ENCODE measurements around the gene TCN2.
"Not testable (repeated sequence)": the region's sequence is repeated elsewhere in the genome, so short reads cannot be mapped to it uniquely, and the experiment has no call there.

Gene TCN2

GRCh38 chr22:30648825-30649224 lies 41.9 kb downstream of the TCN2 start:
- DNase-seq (ENCODE audit: low read depth): no peak

- peak; percentile 48 for DNase-seq (ENCODE audit: low read depth)
Observed at GRCh38 chr22:30649430-30650007, 42.5 kb downstream of the TCN2 start.

DNA sequence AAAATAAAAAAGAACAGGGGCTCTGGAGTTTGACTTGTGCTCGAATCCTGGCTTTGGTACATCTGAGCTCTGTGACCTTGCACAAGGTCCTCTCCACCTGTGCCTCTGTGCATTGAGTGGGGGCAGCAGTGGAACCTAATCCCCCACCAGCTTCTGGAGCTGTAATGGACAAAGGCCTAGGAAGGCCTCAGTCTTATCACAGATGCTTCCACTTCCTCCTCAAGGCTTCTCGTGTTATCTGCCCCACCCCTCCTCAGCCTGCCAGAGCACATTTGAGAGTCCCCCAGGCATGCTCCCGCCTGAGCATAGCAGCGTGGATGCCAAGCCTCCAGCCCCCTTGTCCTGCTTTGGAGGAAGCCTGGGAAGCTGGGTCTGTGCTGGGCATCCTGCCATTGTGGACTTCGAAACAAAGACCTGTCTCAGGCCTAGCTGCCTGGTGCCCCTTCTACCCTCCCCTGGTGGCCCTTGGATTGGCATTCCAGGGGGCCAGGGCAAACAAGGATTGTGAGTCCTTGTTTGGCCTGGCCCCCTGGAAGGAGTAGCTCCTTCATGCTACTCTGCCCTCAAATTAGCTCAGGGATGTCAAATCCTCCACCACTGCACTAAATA lies 43.6 kb downstream of the TCN2 start:
- DNase-seq (ENCODE audit: low read depth): no peak

- DNase-seq (ENCODE audit: low read depth): no peak
Observed at GRCh38 chr22:30652852-30653251, 45.9 kb downstream of the TCN2 start.

DNA sequence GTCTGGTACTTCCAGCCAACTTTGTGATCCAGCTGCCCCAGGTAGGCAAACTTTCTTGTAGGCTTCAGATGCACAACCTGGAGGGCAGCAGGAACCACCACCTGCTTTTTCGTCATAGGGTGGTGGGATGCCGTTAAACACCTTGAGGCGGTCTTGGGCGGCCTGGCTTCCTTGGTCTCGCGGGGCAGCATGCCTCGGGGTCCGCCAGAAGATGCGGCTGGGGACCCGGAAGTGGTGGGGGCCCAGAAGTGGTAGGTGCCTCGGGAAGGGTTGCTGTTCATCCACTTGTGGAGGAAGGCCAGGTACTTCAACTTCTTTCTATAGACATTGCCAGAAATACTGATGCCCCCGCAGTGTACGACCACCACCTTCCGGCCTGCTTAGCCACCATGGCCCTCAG lies 47.4 kb downstream of the TCN2 start:
- DNase-seq (ENCODE audit: low read depth): no peak

- no peak for DNase-seq (ENCODE audit: low read depth)
Observed at GRCh38 chr22:30655532-30655931, 48.6 kb downstream of the TCN2 start.

DNA sequence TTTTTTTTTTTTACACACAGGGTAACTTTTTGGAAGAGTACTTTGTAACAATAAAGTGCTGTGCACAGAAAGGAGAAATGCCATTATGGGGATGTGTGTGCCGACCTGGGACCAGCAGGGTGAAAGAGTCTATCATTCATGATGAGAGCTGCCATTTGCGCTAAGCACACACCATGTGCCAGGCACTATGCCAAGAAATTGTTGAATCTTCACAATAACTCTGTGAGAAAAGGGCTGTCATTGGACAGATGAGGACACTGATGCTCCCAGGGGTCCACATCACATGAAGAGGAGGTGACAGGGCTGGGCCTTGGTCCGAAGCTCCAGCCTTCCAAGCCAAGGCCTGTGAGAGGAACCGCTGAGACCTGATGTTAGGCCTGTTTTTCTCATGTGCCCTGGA lies 55.1 kb downstream of the TCN2 start:
- DNase-seq (ENCODE audit: low read depth): no peak

- DNase-seq (ENCODE audit: low read depth): no peak
Observed at GRCh38 chr22:30664798-30665197, 57.8 kb downstream of the TCN2 start.

GRCh38 chr22:30665266-30665665 lies 58.3 kb downstream of the TCN2 start:
- DNase-seq (ENCODE audit: low read depth): no peak

GRCh38 chr22:30665786-30666185 lies 58.8 kb downstream of the TCN2 start:
- DNase-seq (ENCODE audit: low read depth): no peak

GRCh38 chr22:30667107-30667493 lies 60.1 kb downstream of the TCN2 start:
- DNase-seq (ENCODE audit: low read depth): no peak

DNA sequence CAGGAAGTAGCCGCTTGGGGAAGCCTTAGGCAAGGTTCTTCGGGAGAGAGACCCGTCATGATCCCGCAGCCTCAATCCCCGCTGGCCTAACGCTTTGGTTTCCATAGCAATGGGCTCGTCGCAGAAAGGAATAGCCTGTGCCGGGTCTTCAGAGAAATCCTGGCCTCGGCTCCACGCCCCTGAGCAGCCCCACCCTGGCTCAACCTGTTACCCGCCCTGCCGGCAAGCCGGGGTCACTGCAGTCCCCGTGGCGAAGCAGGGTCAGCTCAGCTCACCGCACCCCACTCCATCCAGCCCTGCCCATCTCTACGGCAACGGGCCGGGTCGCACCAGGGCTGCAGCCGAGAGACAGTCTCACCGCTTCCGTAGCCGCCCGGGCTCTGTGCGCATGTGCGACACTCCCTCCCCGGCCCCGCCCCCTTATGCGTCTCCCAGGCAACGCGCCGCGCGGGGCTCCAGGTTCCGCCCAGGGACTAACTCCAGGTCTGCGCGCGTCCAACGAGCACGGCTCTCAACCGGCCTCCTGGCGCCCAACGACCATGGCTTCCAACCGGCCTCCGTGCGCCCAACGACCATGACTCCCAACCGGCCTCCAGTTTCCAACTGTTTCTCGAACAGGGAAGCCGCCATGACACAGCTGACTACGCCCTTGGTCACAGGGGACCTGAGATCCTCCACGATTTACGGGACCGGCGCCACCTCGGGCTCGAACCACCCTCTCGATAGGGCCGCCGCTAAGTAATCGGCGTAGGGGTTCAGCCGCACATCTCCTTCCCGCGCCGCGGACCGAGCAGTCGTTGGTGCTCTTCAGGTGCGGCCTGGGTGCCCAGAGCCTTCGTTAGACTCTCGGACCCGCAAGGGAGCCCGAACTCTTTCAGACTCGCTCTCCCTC lies 60.8 kb downstream of the TCN2 start, which contains the start of gene DUSP18:
Gene DUSP18 (minus strand): TSS at position 382 of the 892 bp plus-strand sequence. CDS start 3,872 bp downstream, outside the sequence.
- peak; percentile 88 for DNase-seq (ENCODE audit: low read depth)

- DNase-seq (ENCODE audit: low read depth): no peak
Observed at GRCh38 chr22:30668386-30668710, 61.4 kb downstream of the TCN2 start.

GRCh38 chr22:30671071-30671470 lies 64.1 kb downstream of the TCN2 start:
- DNase-seq (ENCODE audit: low read depth): no peak

GRCh38 chr22:30673136-30673535 lies 66.2 kb downstream of the TCN2 start:
- no peak for DNase-seq (ENCODE audit: low read depth)

DNA sequence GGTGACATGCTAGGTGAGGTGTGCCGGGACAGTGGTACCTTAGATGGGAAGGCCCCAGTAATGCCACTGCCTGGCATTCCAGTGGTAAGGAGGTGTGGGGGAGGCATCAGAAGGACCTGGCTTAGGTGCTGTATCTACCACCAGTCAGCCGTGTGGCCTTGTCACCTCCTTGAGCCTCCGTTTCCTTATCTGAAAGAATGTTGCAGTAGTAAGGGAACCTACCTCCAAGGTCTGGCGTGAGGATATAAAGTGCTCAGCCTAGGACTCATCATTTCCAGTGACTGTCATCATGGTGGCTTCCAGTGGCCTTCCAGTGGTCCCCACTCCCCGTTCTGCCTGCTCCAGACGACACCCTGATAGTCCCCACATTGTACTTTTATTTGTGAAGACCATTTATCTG lies 67.5 kb downstream of the TCN2 start:
- DNase-seq (ENCODE audit: low read depth): no peak

GRCh38 chr22:30675436-30675835 lies 68.5 kb downstream of the TCN2 start:
- DNase-seq (ENCODE audit: low read depth): no peak

DNA sequence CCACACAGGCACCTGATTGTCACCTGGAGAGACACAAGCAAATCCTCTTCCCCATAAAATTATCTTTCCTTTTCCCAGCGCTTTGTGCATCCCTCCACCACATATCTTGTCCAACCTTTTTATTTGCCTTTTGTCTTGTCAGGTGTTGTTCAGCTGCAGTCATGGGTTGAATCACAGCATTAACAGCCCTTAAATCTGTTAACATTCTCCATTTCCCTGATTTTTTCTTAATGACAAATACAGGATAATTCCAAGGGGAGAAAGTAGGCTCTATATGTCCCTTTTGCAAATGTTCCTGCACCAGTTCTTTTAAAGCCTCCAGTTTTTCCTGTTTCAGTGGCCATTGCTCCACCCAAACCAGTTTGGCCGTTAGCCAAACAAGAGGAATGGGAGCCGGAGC lies 69.6 kb downstream of the TCN2 start:
- DNase-seq (ENCODE audit: low read depth): not testable (repeated sequence)

Data from stimulated activated CD8-positive, alpha-beta memory T cell treated with anti-CD3 and anti-CD28 coated beads, Interleukin-15, amount 100 ng/mL, for 24 hours (primary cell).